Mesendoderm (in vitro differentiated cells): ENCODE measurements around the gene CD82.
A peak's percentile ranks its signal among the peaks of the same experiment; 100 is the strongest.

Experiments used
- DNase-seq: peaks from one replicate; pipeline ENCODE4 v3.0.0; 2013
- H2AK5ac ChIP-seq: 2 replicates; pipeline ENCODE4 v1.6.1; 2013; ENCODE audit warnings: low read length, inconsistent platforms
- H2BK120ac ChIP-seq: 2 replicates; pipeline ENCODE4 v1.6.1; 2013; ENCODE audit warnings: low read depth, mild to moderate bottlenecking, low read length, moderate library complexity, mixed read lengths
- H2BK15ac ChIP-seq: replicated peaks from 2 replicates; pipeline ENCODE4 v1.6.1; 2013; ENCODE audit warnings: low read depth, mild to moderate bottlenecking, moderate library complexity
- H2BK5ac ChIP-seq: 2 replicates; pipeline ENCODE4 v1.6.1; 2013; ENCODE audit warnings: low read length, inconsistent platforms
- H3K18ac ChIP-seq: 2 replicates; pipeline ENCODE4 v1.6.1; 2013; ENCODE audit warnings: mild to moderate bottlenecking, low read length, mixed read lengths
- H3K23ac ChIP-seq: one replicate; pipeline ENCODE4 v1.6.1; 2013; ENCODE audit warnings: low read length
- H3K27ac ChIP-seq: 2 replicates; pipeline ENCODE4 v1.5.1; 2013; ENCODE audit warnings: low read depth, mild to moderate bottlenecking, inconsistent platforms, low read length, moderate library complexity
- H3K27me3 ChIP-seq: 2 replicates; pipeline ENCODE4 v1.6.1; 2013; ENCODE audit warnings: low read length, control low read depth, mild to moderate bottlenecking, inconsistent platforms; ENCODE audit not compliant: insufficient read depth, poor library complexity
- H3K36me3 ChIP-seq: 2 replicates; pipeline ENCODE4 v1.6.1; 2013; ENCODE audit warnings: low read length, inconsistent platforms; ENCODE audit not compliant: control insufficient read depth, insufficient read depth
- H3K4ac ChIP-seq: one replicate; pipeline ENCODE4 v1.6.1; 2013; ENCODE audit warnings: low read depth, mild to moderate bottlenecking, low read length, moderate library complexity
- H3K4me1 ChIP-seq: 2 replicates; pipeline ENCODE4 v1.6.1; 2013; ENCODE audit warnings: low read depth, low read length, inconsistent platforms; ENCODE audit not compliant: control insufficient read depth
- H3K4me2 ChIP-seq: 2 replicates; pipeline ENCODE4 v1.6.1; 2013; ENCODE audit warnings: low read length
- H3K4me3 ChIP-seq: 2 replicates; pipeline ENCODE4 v1.5.1; 2013; ENCODE audit warnings: mild to moderate bottlenecking, low read length
- H3K56ac ChIP-seq: one replicate; pipeline ENCODE4 v1.6.1; 2013; ENCODE audit warnings: low read length
- H3K79me1 ChIP-seq: 2 replicates; pipeline ENCODE4 v1.6.1; 2013; ENCODE audit warnings: low read length, inconsistent platforms
- H3K79me2 ChIP-seq: 2 replicates; pipeline ENCODE4 v1.6.1; 2013; ENCODE audit warnings: mild to moderate bottlenecking, low read length; ENCODE audit not compliant: control insufficient read depth, insufficient read depth
- H3K9ac ChIP-seq: 2 replicates; pipeline ENCODE4 v1.6.1; 2013; ENCODE audit warnings: low read length, inconsistent platforms
- H4K5ac ChIP-seq: one replicate; pipeline ENCODE4 v1.6.1; 2013; ENCODE audit warnings: low read length
- H4K8ac ChIP-seq: one replicate; pipeline ENCODE4 v1.6.1; 2013; ENCODE audit warnings: low read depth, mild to moderate bottlenecking, control low read depth, low read length, moderate library complexity
- WGBS: extraction: QIAGEN DNeasy Blood & Tissue Kit; methylation state at CpG from one replicate; pipeline ENCODE4 v1.1.7; 2013; ENCODE audit warnings: low lambda C conversion rate, missing lambda C conversion rate; ENCODE audit not compliant: insufficient coverage; ENCODE audit errors: extremely low coverage; 5-methylcytosine and 5-hydroxymethylcytosine counted together

The CD82 gene

GRCh38 chr11:44595006-44595405 is 29.5 kb downstream of the CD82 start:
- no peak overlapping the region for H2BK120ac ChIP-seq
- H3K23ac ChIP-seq: no peak overlapping the region
- no peaks in the 10 kb centered on the region for H3K36me3 ChIP-seq
- no peak overlapping the region for H2BK15ac ChIP-seq
- no CpG with 5 or more reads among the region's 6 CpGs for WGBS
- no peak overlapping the region for H2BK5ac ChIP-seq
- no peaks in the 10 kb centered on the region for H3K27me3 ChIP-seq
- no peak overlapping the region for H3K4ac ChIP-seq
- no peak overlapping the region for H4K8ac ChIP-seq
- no peak overlapping the region for H2AK5ac ChIP-seq
- no peak overlapping the region for H4K5ac ChIP-seq
- H3K18ac ChIP-seq: no peak overlapping the region
- H3K79me2 ChIP-seq: no peaks in the 10 kb centered on the region
- no peak overlapping the region for H3K56ac ChIP-seq
- no peak overlapping the region for H3K9ac ChIP-seq
- no peaks in the 10 kb centered on the region for H3K79me1 ChIP-seq
- H3K4me2 ChIP-seq: no peak overlapping the region
- no peak overlapping the region for H3K4me3 ChIP-seq
- H3K27ac ChIP-seq: no peak overlapping the region
- DNase-seq: no peak
- no peaks in the 10 kb centered on the region for H3K4me1 ChIP-seq

GRCh38 chr11:44595964-44596381 is 30.5 kb downstream of the CD82 start:
- no peak overlapping the region for H2BK5ac ChIP-seq
- no peak overlapping the region for H4K8ac ChIP-seq
- no peak for DNase-seq
- no peak overlapping the region for H3K18ac ChIP-seq
- no peak overlapping the region for H2BK15ac ChIP-seq
- H2BK120ac ChIP-seq: no peak overlapping the region
- no peak overlapping the region for H3K9ac ChIP-seq
- WGBS: no CpG with 5 or more reads among the region's 10 CpGs
- H2AK5ac ChIP-seq: no peak overlapping the region
- no peaks in the 10 kb centered on the region for H3K4me1 ChIP-seq
- no peaks in the 10 kb centered on the region for H3K79me2 ChIP-seq
- no peak overlapping the region for H3K56ac ChIP-seq
- H3K36me3 ChIP-seq: no peaks in the 10 kb centered on the region
- H3K4ac ChIP-seq: no peak overlapping the region
- no peak overlapping the region for H3K23ac ChIP-seq
- no peak overlapping the region for H4K5ac ChIP-seq
- H3K79me1 ChIP-seq: no peaks in the 10 kb centered on the region
- H3K4me3 ChIP-seq: no peak overlapping the region
- no peaks in the 10 kb centered on the region for H3K27me3 ChIP-seq
- no peak overlapping the region for H3K27ac ChIP-seq
- H3K4me2 ChIP-seq: no peak overlapping the region

GRCh38 chr11:44596525-44597276 is 31.2 kb downstream of the CD82 start:
- Histone ChIP-seq H3K4me3 (no peak overlapping the region), H3K36me3 (no peaks in the 10 kb centered on the region), H3K4me1 (no peaks in the 10 kb centered on the region), H3K4me2 (no peak overlapping the region), H3K18ac (no peak overlapping the region), H3K56ac (no peak overlapping the region), H3K4ac (no peak overlapping the region), H2BK15ac (no peak overlapping the region), H3K23ac (no peak overlapping the region), H3K9ac (no peak overlapping the region), H3K27ac (no peak overlapping the region), H3K27me3 (no peaks in the 10 kb centered on the region), H2AK5ac (no peak overlapping the region), H4K5ac (no peak overlapping the region), H2BK5ac (no peak overlapping the region), H3K79me2 (no peaks in the 10 kb centered on the region), H2BK120ac (no peak overlapping the region), H3K79me1 (no peaks in the 10 kb centered on the region), H4K8ac (no peak overlapping the region)
- peak; percentile 13 for DNase-seq
- no CpG with 5 or more reads among the region's 13 CpGs for WGBS

- Histone ChIP-seq H4K5ac (no peak overlapping the region), H3K9ac (no peak overlapping the region), H3K4me2 (no peak overlapping the region), H3K4ac (no peak overlapping the region), H3K4me1 (no peaks in the 10 kb centered on the region), H3K18ac (no peak overlapping the region), H4K8ac (no peak overlapping the region), H2AK5ac (no peak overlapping the region), H3K23ac (no peak overlapping the region), H3K27me3 (no peaks in the 10 kb centered on the region), H3K79me1 (no peaks in the 10 kb centered on the region), H2BK15ac (no peak overlapping the region), H3K27ac (no peak overlapping the region), H3K79me2 (no peaks in the 10 kb centered on the region), H3K56ac (no peak overlapping the region), H2BK120ac (no peak overlapping the region), H2BK5ac (no peak overlapping the region), H3K36me3 (no peaks in the 10 kb centered on the region), H3K4me3 (no peak overlapping the region)
- no CpG with 5 or more reads among the region's 5 CpGs for WGBS
- DNase-seq: no peak
Observed at GRCh38 chr11:44597358-44598012, 32.0 kb downstream of the CD82 start.

GRCh38 chr11:44598831-44599230 is 33.4 kb downstream of the CD82 start:
- Histone ChIP-seq H2BK120ac (no peak overlapping the region), H3K79me2 (no peaks in the 10 kb centered on the region), H3K56ac (no peak overlapping the region), H4K8ac (no peak overlapping the region), H3K18ac (no peak overlapping the region), H3K4me1 (no peaks in the 10 kb centered on the region), H2BK5ac (no peak overlapping the region), H3K23ac (no peak overlapping the region), H3K4me2 (no peak overlapping the region), H2AK5ac (no peak overlapping the region), H3K4me3 (no peak overlapping the region), H2BK15ac (no peak overlapping the region), H3K36me3 (no peaks in the 10 kb centered on the region), H3K27me3 (no peaks in the 10 kb centered on the region), H3K4ac (no peak overlapping the region), H4K5ac (no peak overlapping the region), H3K27ac (no peak overlapping the region), H3K79me1 (no peaks in the 10 kb centered on the region), H3K9ac (no peak overlapping the region)
- DNase-seq: no peak
- no CpG with 5 or more reads among the region's 1 CpG for WGBS
